WTC11 (cell line): Measurements from ENCODE around the gene PCBD2. TPM values are rescaled to one million over a fixed set of nuclear protein-coding genes. Genes with fewer than 3 reads are reported as not detected.

Experiments used
- ATAC-seq: fragments of 200-7000 bp; cut with Tn5 transposase; 2 replicates; pipeline ENCODE4 v1.10.0; 2021; ENCODE audit warnings: mild to moderate bottlenecking, moderate library complexity
- CTCF ChIA-PET: fragments of 300-600 bp; sonication (Branson Sonifier 250); formaldehyde crosslinking; loops from one replicate; lab custom pipeline; 2021; ENCODE audit warnings: antibody characterized with exemption; lab: Charles Lee
- POLR2A ChIA-PET: fragments of 350-600 bp; sonication (Branson Sonifier 250); formaldehyde crosslinking; loops from one replicate; lab custom pipeline; 2021; ENCODE audit warnings: antibody characterized with exemption; lab: Charles Lee
- DNase-seq: peaks from one replicate; pipeline ENCODE4 v3.0.0; 2021; ENCODE audit warnings: low spot score
- H3K27ac Mint-ChIP-seq: 2 replicates; pipeline ENCODE4 v1.8.0; 2021; ENCODE audit warnings: mixed read lengths
- H3K27me3 Mint-ChIP-seq: 2 replicates; pipeline ENCODE4 v1.8.0; 2021; ENCODE audit warnings: low read depth, mild to moderate bottlenecking, moderate library complexity, mixed read lengths
- H3K36me3 Mint-ChIP-seq: 2 replicates; pipeline ENCODE4 v1.8.0; 2021; ENCODE audit warnings: mixed read lengths
- H3K4me1 Mint-ChIP-seq: 2 replicates; pipeline ENCODE4 v1.8.0; 2022; ENCODE audit warnings: mixed read lengths
- H3K4me3 Mint-ChIP-seq: 2 replicates; pipeline ENCODE4 v1.8.0; 2021; ENCODE audit warnings: mild to moderate bottlenecking, moderate library complexity, mixed read lengths
- H3K9me3 Mint-ChIP-seq: 2 replicates; pipeline ENCODE4 v1.8.0; 2021; ENCODE audit warnings: mixed read lengths
- CREB1 ChIP-seq: sonication (generic); formaldehyde crosslinking; IDR thresholded peaks from 2 replicates; pipeline ENCODE4 v1.8.0; 2023; ENCODE audit warnings: mild to moderate bottlenecking, missing genetic modification reagents
- ELF4 ChIP-seq: sonication (generic); formaldehyde crosslinking; IDR thresholded peaks from 2 replicates; pipeline ENCODE4 v1.8.1; 2022; ENCODE audit warnings: low read depth, mild to moderate bottlenecking, moderate library complexity, missing genetic modification reagents
- FOXJ3 ChIP-seq: sonication (generic); formaldehyde crosslinking; IDR thresholded peaks from 2 replicates; pipeline ENCODE4 v1.9.0; 2021; ENCODE audit warnings: missing genetic modification reagents, mild to moderate bottlenecking, borderline replicate concordance
- GTF2I ChIP-seq: fragments of 250-450 bp; sonication (Bioruptor Pico); conservative IDR thresholded peaks from 2 replicates; pipeline ENCODE4 v1.4.0; 2021; ENCODE audit warnings: mild to moderate bottlenecking
- HMGA2 ChIP-seq: fragments of 250-450 bp; sonication (Bioruptor Pico); IDR thresholded peaks from 2 replicates; pipeline ENCODE4 v1.4.0; 2021; ENCODE audit warnings: mild to moderate bottlenecking, moderate library complexity
- JAZF1 ChIP-seq: fragments of 250-450 bp; sonication (Bioruptor Pico); IDR thresholded peaks from 2 replicates; pipeline ENCODE4 v1.9.0; 2021; ENCODE audit warnings: moderate library complexity, mild to moderate bottlenecking, inconsistent platforms
- ZBTB21 ChIP-seq: sonication (generic); formaldehyde crosslinking; IDR thresholded peaks from 2 replicates; pipeline ENCODE4 v1.8.1; 2023; ENCODE audit warnings: mild to moderate bottlenecking, missing genetic modification reagents, borderline replicate concordance
- ZMAT4 ChIP-seq: fragments of 250-450 bp; sonication (Bioruptor Pico); IDR thresholded peaks from 2 replicates; pipeline ENCODE4 v1.9.0; 2021; ENCODE audit warnings: mild to moderate bottlenecking
- ZNF396 ChIP-seq: fragments of 250-450 bp; sonication (Bioruptor Pico); IDR thresholded peaks from 2 replicates; pipeline ENCODE4 v1.8.0; 2021; ENCODE audit warnings: mild to moderate bottlenecking, moderate library complexity, borderline replicate concordance
- ZNF425 ChIP-seq: fragments of 250-450 bp; sonication (Bioruptor Pico); conservative IDR thresholded peaks from 2 replicates; pipeline ENCODE4 v1.9.0; 2021; ENCODE audit warnings: mild to moderate bottlenecking
- total RNA-seq: library from RNA; stranded (reverse); gene quantifications from 3 replicates; pipeline ENCODE4 v1.2.3, GENCODE V29; 2021
- TF ChIP-seq, protein P1 (sequence below): fragments of 250-450 bp; sonication (Bioruptor Pico); IDR thresholded peaks from 2 replicates; pipeline ENCODE4 v1.9.0; 2021; ENCODE audit warnings: mild to moderate bottlenecking, borderline replicate concordance
- TF ChIP-seq, protein P2 (sequence below): sonication (generic); formaldehyde crosslinking; IDR thresholded peaks from 2 replicates; pipeline ENCODE4 v1.8.0; 2022; ENCODE audit warnings: missing genetic modification reagents
- TF ChIP-seq, protein P3 (sequence below): fragments of 250-450 bp; sonication (Bioruptor Pico); IDR thresholded peaks from 2 replicates; pipeline ENCODE4 v1.8.0; 2021; ENCODE audit warnings: mild to moderate bottlenecking

The PCBD2 gene
- total RNA-seq, 1 experiment from 2014 or later, result 9.9 TPM

DNA sequence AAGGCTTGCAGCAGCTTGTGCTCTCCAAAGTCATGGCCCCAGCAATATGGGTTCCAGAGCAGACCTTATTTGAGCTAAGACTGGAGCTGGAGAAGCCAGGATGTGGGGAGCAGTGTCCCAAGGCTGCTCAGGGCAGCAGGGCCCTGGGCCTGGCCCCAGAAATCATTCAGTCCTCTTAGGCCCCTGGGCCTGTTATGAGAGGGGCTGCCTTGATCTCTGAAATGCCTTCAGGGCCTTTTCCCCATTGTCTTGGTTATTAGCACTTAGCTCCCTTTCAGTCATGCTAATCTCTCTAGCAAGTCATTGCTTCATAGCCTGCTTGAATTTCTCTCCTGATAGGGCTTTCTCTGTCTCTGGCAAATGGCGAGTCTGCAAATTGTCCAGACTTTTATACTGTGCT lies 71.9 kb downstream of the PCBD2 start (continued):
- no peak for TF ChIP-seq HMGA2 (CRISPR knock-in tag)
- TF ChIP-seq CREB1, result no peak
- TF ChIP-seq, protein P1, sequence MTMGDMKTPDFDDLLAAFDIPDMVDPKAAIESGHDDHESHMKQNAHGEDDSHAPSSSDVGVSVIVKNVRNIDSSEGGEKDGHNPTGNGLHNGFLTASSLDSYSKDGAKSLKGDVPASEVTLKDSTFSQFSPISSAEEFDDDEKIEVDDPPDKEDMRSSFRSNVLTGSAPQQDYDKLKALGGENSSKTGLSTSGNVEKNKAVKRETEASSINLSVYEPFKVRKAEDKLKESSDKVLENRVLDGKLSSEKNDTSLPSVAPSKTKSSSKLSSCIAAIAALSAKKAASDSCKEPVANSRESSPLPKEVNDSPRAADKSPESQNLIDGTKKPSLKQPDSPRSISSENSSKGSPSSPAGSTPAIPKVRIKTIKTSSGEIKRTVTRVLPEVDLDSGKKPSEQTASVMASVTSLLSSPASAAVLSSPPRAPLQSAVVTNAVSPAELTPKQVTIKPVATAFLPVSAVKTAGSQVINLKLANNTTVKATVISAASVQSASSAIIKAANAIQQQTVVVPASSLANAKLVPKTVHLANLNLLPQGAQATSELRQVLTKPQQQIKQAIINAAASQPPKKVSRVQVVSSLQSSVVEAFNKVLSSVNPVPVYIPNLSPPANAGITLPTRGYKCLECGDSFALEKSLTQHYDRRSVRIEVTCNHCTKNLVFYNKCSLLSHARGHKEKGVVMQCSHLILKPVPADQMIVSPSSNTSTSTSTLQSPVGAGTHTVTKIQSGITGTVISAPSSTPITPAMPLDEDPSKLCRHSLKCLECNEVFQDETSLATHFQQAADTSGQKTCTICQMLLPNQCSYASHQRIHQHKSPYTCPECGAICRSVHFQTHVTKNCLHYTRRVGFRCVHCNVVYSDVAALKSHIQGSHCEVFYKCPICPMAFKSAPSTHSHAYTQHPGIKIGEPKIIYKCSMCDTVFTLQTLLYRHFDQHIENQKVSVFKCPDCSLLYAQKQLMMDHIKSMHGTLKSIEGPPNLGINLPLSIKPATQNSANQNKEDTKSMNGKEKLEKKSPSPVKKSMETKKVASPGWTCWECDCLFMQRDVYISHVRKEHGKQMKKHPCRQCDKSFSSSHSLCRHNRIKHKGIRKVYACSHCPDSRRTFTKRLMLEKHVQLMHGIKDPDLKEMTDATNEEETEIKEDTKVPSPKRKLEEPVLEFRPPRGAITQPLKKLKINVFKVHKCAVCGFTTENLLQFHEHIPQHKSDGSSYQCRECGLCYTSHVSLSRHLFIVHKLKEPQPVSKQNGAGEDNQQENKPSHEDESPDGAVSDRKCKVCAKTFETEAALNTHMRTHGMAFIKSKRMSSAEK (CRISPR knock-in tag), result no peak
- TF ChIP-seq, protein P2, sequence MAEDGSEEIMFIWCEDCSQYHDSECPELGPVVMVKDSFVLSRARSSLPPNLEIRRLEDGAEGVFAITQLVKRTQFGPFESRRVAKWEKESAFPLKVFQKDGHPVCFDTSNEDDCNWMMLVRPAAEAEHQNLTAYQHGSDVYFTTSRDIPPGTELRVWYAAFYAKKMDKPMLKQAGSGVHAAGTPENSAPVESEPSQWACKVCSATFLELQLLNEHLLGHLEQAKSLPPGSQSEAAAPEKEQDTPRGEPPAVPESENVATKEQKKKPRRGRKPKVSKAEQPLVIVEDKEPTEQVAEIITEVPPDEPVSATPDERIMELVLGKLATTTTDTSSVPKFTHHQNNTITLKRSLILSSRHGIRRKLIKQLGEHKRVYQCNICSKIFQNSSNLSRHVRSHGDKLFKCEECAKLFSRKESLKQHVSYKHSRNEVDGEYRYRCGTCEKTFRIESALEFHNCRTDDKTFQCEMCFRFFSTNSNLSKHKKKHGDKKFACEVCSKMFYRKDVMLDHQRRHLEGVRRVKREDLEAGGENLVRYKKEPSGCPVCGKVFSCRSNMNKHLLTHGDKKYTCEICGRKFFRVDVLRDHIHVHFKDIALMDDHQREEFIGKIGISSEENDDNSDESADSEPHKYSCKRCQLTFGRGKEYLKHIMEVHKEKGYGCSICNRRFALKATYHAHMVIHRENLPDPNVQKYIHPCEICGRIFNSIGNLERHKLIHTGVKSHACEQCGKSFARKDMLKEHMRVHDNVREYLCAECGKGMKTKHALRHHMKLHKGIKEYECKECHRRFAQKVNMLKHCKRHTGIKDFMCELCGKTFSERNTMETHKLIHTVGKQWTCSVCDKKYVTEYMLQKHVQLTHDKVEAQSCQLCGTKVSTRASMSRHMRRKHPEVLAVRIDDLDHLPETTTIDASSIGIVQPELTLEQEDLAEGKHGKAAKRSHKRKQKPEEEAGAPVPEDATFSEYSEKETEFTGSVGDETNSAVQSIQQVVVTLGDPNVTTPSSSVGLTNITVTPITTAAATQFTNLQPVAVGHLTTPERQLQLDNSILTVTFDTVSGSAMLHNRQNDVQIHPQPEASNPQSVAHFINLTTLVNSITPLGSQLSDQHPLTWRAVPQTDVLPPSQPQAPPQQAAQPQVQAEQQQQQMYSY (CRISPR knock-in tag), result no peak
- TF ChIP-seq ZMAT4 (CRISPR knock-in tag), result no peak
- TF ChIP-seq ELF4 (CRISPR knock-in tag), result no peak
- no peak for TF ChIP-seq ZNF396 (CRISPR knock-in tag)

- Mint-ChIP-seq H3K4me3 (no peak overlapping the region), H3K9me3 (peaks cover 86% of the 10 kb centered on the region), H3K36me3 (peaks cover 65% of the 10 kb centered on the region), H3K27ac (no peak overlapping the region)
- no peak for ATAC-seq
- CTCF ChIA-PET, result no interaction called here
- TF ChIP-seq ZBTB21 (CRISPR knock-in tag) (no peak), GTF2I (CRISPR knock-in tag) (no peak), JAZF1 (CRISPR knock-in tag) (no peak), ZNF425 (CRISPR knock-in tag) (no peak), FOXJ3 (CRISPR knock-in tag) (no peak)
- TF ChIP-seq, protein P3, sequence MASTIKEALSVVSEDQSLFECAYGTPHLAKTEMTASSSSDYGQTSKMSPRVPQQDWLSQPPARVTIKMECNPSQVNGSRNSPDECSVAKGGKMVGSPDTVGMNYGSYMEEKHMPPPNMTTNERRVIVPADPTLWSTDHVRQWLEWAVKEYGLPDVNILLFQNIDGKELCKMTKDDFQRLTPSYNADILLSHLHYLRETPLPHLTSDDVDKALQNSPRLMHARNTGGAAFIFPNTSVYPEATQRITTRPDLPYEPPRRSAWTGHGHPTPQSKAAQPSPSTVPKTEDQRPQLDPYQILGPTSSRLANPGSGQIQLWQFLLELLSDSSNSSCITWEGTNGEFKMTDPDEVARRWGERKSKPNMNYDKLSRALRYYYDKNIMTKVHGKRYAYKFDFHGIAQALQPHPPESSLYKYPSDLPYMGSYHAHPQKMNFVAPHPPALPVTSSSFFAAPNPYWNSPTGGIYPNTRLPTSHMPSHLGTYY (CRISPR knock-in tag), result no peak
- TF ChIP-seq, all 79 proteins: peak for 0
- POLR2A ChIA-PET, result no interaction called here
- Mint-ChIP-seq H3K4me1 (no peaks in the 10 kb centered on the region), H3K27me3 (peaks cover 17% of the 10 kb centered on the region)
- DNase-seq, result no peak
Observed at GRCh38 chr5:134979416-134979815, 74.5 kb downstream of the PCBD2 start.
